Measurements from ENCODE around the gene RFESD. TPM values are rescaled to one million over a fixed set of nuclear protein-coding genes. Genes with fewer than 3 reads are reported as not detected.
"Not testable (repeated sequence)": the region's sequence is repeated elsewhere in the genome, so short reads cannot be mapped to it uniquely, and the experiment has no call there.

The RFESD gene
- total RNA-seq, 1 donor from 2014 or later = 3.1 TPM

DNA sequence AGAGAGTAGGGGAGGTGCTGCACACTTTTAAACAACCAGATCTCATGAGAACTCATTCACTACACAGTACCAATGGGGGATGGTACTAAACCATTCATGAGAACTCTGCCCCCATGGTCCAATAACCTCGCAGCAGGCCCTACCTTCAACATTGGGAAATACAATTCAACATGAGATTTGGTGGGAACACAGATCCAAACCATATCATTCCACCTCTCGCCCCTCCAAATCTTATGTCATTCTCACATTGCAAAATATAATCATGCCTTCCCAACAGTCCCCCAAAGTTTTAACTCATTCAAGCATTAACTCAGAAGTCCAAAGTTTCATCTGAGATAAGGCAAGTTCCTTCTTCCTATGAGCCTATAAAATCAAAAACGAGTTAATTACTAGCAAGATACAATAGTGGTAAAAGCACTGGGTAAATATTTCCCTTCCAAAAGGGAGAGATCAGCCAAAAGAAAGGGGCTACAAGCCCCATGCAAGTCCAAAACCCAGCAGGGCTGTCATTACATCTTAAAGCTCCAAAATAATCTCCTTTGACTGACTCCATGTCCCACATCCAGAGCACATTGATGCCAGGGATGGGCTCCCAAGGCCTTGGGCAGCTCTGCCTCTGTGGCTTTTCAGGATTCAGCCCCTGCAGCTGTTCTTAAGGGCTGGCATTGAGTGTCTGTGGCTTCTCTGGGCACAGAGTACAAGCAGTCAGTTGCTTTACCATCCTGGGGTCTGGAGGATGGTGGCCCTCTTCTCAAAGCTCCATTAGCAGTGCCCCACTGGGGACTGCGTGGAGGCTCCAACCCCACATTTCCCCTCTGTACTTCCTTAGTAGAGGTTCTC is 18.4 kb upstream of the RFESD start:
- Histone ChIP-seq H3K9me3 (ENCODE audit: control insufficient read depth in 3 of 3, low read length in 3 of 3) (no peaks in the 10 kb centered on the region), H3K4me3 (ENCODE audit: low read length in 3 of 3) (no peak overlapping the region), H3K27me3 (ENCODE audit: control insufficient read depth in 3 of 3, insufficient read depth in 3 of 3, low read length in 3 of 3) (no peaks in the 10 kb centered on the region), H3K27ac (ENCODE audit: low read depth, low read length) (no peak overlapping the region), H3K9ac (ENCODE audit: low read depth in 1 of 3, low read length in 3 of 3) (no peak overlapping the region), H3K36me3 (ENCODE audit: control insufficient read depth in 3 of 3, insufficient read depth in 3 of 3, low read length in 3 of 3) (no peaks in the 10 kb centered on the region), H3K4me1 (ENCODE audit: control insufficient read depth in 3 of 3, insufficient read depth in 3 of 3, low read length in 3 of 3) (no peaks in the 10 kb centered on the region)

DNA sequence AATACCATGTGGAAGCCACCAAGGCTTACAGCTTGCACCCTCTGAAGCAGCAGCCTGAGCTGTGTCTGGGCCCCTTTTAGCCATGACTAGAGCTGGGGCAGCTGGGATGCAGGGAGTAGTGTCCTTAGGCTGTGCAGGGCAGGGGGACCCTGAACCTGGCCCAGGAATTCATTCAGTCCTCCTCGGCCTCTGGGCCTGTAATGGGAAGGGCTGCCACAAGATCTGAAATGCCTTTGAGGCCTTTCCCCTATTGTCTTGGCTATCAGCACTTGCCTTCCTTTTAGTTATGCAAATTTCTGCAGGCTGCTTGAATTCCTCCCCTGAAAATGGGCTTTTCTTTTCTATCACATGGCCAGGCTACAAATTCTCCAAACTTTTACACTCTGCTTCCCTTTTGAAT is 17.6 kb upstream of the RFESD start:
- Histone ChIP-seq H3K27me3 (ENCODE audit: control insufficient read depth in 3 of 3, insufficient read depth in 3 of 3, low read length in 3 of 3) (no peaks in the 10 kb centered on the region), H3K27ac (ENCODE audit: low read depth, low read length) (no peak overlapping the region)

DNA sequence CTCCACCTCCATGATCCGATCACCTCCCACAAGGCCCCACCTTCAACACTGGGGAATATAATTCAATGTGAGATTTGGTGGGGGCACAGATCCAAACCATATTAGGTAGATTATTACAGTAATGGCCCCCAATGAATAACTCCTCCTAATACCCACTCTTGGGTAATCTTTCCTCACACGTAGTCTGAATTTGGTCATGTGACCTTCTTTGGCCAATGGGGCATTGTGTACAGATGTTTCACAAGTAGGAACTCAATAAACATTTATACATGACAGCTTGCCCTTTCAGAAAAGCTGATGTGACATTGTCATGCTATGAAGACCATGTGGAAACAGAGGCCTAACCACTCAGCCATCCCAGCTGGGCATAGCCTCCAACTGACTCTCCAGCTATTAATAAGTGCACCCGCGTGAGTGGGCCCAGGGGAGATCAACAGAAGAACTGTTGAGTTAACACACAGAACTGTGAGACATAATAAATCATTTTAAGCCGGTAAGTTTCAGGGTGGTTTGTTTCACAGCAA is 16.1 kb upstream of the RFESD start:
- no peaks in the 10 kb centered on the region for H3K4me1 ChIP-seq (ENCODE audit: control insufficient read depth in 3 of 3, insufficient read depth in 3 of 3, low read length in 3 of 3)
- no peaks in the 10 kb centered on the region for H3K9me3 ChIP-seq (ENCODE audit: control insufficient read depth in 3 of 3, low read length in 3 of 3)
- H3K27me3 ChIP-seq (ENCODE audit: control insufficient read depth in 3 of 3, insufficient read depth in 3 of 3, low read length in 3 of 3) = no peaks in the 10 kb centered on the region
- no peak overlapping the region for H3K4me3 ChIP-seq (ENCODE audit: low read length in 3 of 3)
- H3K27ac ChIP-seq (ENCODE audit: low read depth, low read length) = no peak overlapping the region
- no peak overlapping the region for H3K9ac ChIP-seq (ENCODE audit: low read depth in 1 of 3, low read length in 3 of 3)
- no peaks in the 10 kb centered on the region for H3K36me3 ChIP-seq (ENCODE audit: control insufficient read depth in 3 of 3, insufficient read depth in 3 of 3, low read length in 3 of 3)

More for the DNA sequence above, 17.6 kb upstream of the RFESD start:
- Histone ChIP-seq H3K4me3 (ENCODE audit: low read length in 3 of 3) (no peak overlapping the region), H3K9me3 (ENCODE audit: control insufficient read depth in 3 of 3, low read length in 3 of 3) (no peaks in the 10 kb centered on the region), H3K36me3 (ENCODE audit: control insufficient read depth in 3 of 3, insufficient read depth in 3 of 3, low read length in 3 of 3) (no peaks in the 10 kb centered on the region), H3K9ac (ENCODE audit: low read depth in 1 of 3, low read length in 3 of 3) (no peak overlapping the region), H3K4me1 (ENCODE audit: control insufficient read depth in 3 of 3, insufficient read depth in 3 of 3, low read length in 3 of 3) (no peaks in the 10 kb centered on the region)

DNA sequence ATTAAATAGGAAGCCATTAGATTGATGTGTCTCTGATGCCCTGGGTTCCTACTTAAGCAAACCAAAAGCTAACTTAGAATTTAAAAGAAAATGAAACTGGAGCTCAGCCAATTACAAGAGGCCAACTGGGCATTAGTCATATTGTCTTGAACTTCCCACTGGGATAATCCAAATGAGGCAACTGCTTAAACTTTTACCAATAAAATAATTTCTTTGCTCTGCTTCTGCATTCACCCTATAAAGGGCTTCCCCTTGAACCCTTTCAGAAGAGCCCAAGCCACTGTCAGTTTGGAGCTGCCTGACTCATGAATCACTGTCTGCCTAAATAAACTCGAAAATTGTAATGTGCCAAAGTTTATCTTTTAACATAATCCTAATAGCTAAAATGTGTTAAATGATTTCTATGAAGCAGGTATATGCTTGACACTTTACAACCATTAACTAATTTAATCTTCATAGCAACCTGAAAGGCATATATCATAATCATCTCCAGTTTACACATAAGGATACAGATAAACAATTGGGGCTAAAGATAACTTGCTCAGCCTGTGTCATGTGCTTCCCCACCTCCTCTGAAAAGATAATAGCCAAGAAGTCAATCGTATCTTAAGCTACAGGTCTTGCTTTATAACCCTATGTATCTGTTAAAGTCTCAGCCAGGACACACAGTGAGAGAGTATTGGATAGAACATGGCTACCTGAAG is 15.2 kb upstream of the RFESD start:
- Histone ChIP-seq H3K27ac (ENCODE audit: low read depth, low read length) (no peak overlapping the region), H3K36me3 (ENCODE audit: control insufficient read depth in 3 of 3, insufficient read depth in 3 of 3, low read length in 3 of 3) (no peaks in the 10 kb centered on the region), H3K4me1 (ENCODE audit: control insufficient read depth in 3 of 3, insufficient read depth in 3 of 3, low read length in 3 of 3) (no peaks in the 10 kb centered on the region), H3K27me3 (ENCODE audit: control insufficient read depth in 3 of 3, insufficient read depth in 3 of 3, low read length in 3 of 3) (no peaks in the 10 kb centered on the region), H3K4me3 (ENCODE audit: low read length in 3 of 3) (no peak overlapping the region), H3K9me3 (ENCODE audit: control insufficient read depth in 3 of 3, low read length in 3 of 3) (no peaks in the 10 kb centered on the region), H3K9ac (ENCODE audit: low read depth in 1 of 3, low read length in 3 of 3) (no peak overlapping the region)

DNA sequence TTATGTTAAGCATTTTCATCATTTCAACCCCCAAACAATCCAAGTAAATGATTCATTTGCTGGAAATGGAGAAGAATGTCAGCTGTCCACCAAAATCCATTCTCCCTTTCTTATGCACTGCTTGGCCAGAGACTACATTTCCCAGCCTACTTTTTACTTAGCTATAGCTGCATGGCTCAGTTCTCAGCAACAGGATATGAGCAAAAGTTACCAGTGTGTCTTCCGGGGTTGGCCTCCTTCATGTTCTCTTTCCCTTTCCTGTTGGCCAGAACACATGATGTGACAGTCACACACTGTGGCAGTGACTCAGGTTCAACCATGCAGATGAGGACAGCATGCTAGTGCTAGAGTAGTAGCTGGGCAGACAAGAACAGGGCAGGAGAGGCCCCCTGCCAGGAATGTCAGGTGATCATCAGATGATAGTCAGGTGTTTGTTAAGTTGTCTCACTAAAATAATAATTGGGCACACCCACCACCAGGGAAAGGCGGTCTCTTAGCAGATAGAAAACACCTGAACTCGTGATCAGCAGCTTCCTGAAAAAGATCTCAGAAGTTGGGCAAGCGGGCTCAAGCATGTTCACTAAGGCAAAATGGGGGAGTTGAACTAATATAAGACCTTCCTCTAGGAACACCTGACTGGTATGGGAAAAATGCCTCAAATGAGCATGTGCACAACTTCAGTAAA is 14.4 kb upstream of the RFESD start:
- no peak overlapping the region for H3K4me3 ChIP-seq (ENCODE audit: low read length in 3 of 3)
- no peaks in the 10 kb centered on the region for H3K4me1 ChIP-seq (ENCODE audit: control insufficient read depth in 3 of 3, insufficient read depth in 3 of 3, low read length in 3 of 3)
- no peaks in the 10 kb centered on the region for H3K9me3 ChIP-seq (ENCODE audit: control insufficient read depth in 3 of 3, low read length in 3 of 3)
- no peak overlapping the region for H3K27ac ChIP-seq (ENCODE audit: low read depth, low read length)
- H3K36me3 ChIP-seq (ENCODE audit: control insufficient read depth in 3 of 3, insufficient read depth in 3 of 3, low read length in 3 of 3) = no peaks in the 10 kb centered on the region
- no peak overlapping the region for H3K9ac ChIP-seq (ENCODE audit: low read depth in 1 of 3, low read length in 3 of 3)
- no peaks in the 10 kb centered on the region for H3K27me3 ChIP-seq (ENCODE audit: control insufficient read depth in 3 of 3, insufficient read depth in 3 of 3, low read length in 3 of 3)

DNA sequence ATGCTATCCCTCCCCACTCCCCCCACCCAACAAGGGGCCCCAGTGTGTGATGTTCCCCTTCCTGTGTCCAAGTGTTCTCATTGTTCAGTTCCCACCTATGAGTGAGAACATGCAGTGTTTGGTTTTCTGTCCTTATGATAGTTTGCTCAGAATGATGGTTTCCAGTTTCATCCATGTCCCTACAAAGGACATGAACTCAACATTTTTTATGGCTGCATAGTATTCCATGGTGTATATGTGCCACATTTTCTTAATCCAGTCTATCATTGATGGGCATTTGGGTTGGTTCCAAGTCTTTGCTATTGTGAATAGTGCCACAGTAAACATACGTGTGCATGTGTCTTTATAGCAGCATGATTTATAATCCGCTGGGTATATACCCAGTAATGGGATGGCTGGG is 13.6 kb upstream of the RFESD start:
- H3K4me1 ChIP-seq (ENCODE audit: control insufficient read depth in 3 of 3, insufficient read depth in 3 of 3, low read length in 3 of 3); H3K4me3 ChIP-seq (ENCODE audit: low read length in 3 of 3); H3K27ac ChIP-seq (ENCODE audit: low read depth, low read length); H3K9me3 ChIP-seq (ENCODE audit: control insufficient read depth in 3 of 3, low read length in 3 of 3); H3K36me3 ChIP-seq (ENCODE audit: control insufficient read depth in 3 of 3, insufficient read depth in 3 of 3, low read length in 3 of 3); H3K27me3 ChIP-seq (ENCODE audit: control insufficient read depth in 3 of 3, insufficient read depth in 3 of 3, low read length in 3 of 3); H3K9ac ChIP-seq (ENCODE audit: low read depth in 1 of 3, low read length in 3 of 3): not testable (repeated sequence)

DNA sequence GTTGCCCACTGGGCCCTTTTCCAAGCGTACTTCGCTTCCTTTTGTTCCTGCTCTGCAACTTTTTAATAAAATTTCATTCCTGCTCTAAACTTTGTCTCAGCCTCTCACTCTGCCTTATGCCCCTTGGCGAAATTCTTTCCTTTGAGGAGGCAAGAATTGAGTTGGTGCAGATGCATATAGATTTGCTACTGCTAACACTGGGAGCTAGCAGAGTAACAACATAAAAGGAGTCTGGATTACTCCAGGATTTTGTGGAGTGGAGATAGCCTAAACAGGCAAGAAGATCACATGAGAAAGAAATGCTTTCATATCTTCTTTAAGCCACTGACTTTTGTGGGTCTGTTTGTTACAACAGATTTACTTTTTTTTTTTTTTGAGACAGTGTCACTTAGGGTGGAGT is 12.9 kb upstream of the RFESD start:
- no peaks in the 10 kb centered on the region for H3K9me3 ChIP-seq (ENCODE audit: control insufficient read depth in 3 of 3, low read length in 3 of 3)
- no peak overlapping the region for H3K27ac ChIP-seq (ENCODE audit: low read depth, low read length)
- no peaks in the 10 kb centered on the region for H3K36me3 ChIP-seq (ENCODE audit: control insufficient read depth in 3 of 3, insufficient read depth in 3 of 3, low read length in 3 of 3)
- no peak overlapping the region for H3K4me3 ChIP-seq (ENCODE audit: low read length in 3 of 3)
- H3K9ac ChIP-seq (ENCODE audit: low read depth in 1 of 3, low read length in 3 of 3) = no peak overlapping the region
- H3K27me3 ChIP-seq (ENCODE audit: control insufficient read depth in 3 of 3, insufficient read depth in 3 of 3, low read length in 3 of 3) = no peaks in the 10 kb centered on the region
- no peaks in the 10 kb centered on the region for H3K4me1 ChIP-seq (ENCODE audit: control insufficient read depth in 3 of 3, insufficient read depth in 3 of 3, low read length in 3 of 3)

DNA sequence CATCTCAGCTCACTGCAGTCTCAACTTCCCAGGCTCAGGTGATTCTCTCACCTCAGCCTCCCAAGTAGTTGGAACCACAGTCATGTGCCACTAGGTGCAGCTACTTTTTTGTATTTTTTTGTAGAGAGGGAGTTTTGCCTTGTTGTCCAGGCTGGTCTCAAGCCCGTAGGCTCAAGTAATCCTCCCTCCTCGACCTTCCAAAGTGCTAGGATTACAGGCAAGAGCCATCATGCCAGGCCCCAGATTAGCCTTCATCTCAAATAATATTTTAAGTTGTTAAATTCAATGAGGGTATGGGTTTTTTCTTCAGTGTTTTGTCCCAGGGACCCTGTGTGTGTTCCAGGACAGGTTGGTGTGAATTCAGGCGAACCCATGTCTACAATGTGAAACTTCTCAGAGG is 12.5 kb upstream of the RFESD start:
- no peaks in the 10 kb centered on the region for H3K4me1 ChIP-seq (ENCODE audit: control insufficient read depth in 3 of 3, insufficient read depth in 3 of 3, low read length in 3 of 3)

DNA sequence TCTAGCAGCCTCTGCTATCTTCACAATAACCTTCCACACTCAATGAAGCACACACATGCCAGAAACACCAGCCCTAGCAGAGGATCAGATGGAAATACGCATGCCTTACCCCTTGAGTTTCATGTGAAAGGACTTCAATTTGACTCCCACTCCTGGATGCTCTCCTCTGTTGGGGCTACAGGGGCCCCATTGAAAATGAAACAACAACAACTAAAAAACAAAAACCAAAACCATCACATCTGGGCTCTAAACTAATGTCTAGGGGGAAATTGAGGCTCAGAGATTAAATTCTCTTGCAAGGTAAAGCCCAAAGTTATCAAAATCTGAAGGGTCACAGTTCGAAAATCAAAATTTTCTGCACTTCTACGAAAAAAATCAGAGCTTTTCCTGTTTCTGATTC is 7.9 kb upstream of the RFESD start:
- Histone ChIP-seq H3K4me3 (ENCODE audit: low read length in 3 of 3) (no peak overlapping the region), H3K36me3 (ENCODE audit: control insufficient read depth in 3 of 3, insufficient read depth in 3 of 3, low read length in 3 of 3) (no peaks in the 10 kb centered on the region), H3K27me3 (ENCODE audit: control insufficient read depth in 3 of 3, insufficient read depth in 3 of 3, low read length in 3 of 3) (no peaks in the 10 kb centered on the region), H3K27ac (ENCODE audit: low read depth, low read length) (no peak overlapping the region), H3K4me1 (ENCODE audit: control insufficient read depth in 3 of 3, insufficient read depth in 3 of 3, low read length in 3 of 3) (peaks cover 0 to 4% (median 4%) of the 10 kb centered on the region in 3 donors), H3K9ac (ENCODE audit: low read depth in 1 of 3, low read length in 3 of 3) (no peak overlapping the region), H3K9me3 (ENCODE audit: control insufficient read depth in 3 of 3, low read length in 3 of 3) (no peaks in the 10 kb centered on the region)

More for the DNA sequence above, 12.5 kb upstream of the RFESD start:
- no peak overlapping the region for H3K9ac ChIP-seq (ENCODE audit: low read depth in 1 of 3, low read length in 3 of 3)
- H3K4me3 ChIP-seq (ENCODE audit: low read length in 3 of 3) = no peak overlapping the region
- no peaks in the 10 kb centered on the region for H3K27me3 ChIP-seq (ENCODE audit: control insufficient read depth in 3 of 3, insufficient read depth in 3 of 3, low read length in 3 of 3)
- H3K9me3 ChIP-seq (ENCODE audit: control insufficient read depth in 3 of 3, low read length in 3 of 3) = no peaks in the 10 kb centered on the region
- H3K27ac ChIP-seq (ENCODE audit: low read depth, low read length) = no peak overlapping the region
- H3K36me3 ChIP-seq (ENCODE audit: control insufficient read depth in 3 of 3, insufficient read depth in 3 of 3, low read length in 3 of 3) = no peaks in the 10 kb centered on the region
